Psoas muscle (tissue), 8 donors: ENCODE results near the gene COBL. TPM values are rescaled to one million over a fixed set of nuclear protein-coding genes. Genes with fewer than 3 reads are reported as not detected.
A peak's percentile ranks its signal among the peaks of the same experiment; 100 is the strongest.

ENCODE experiments used
- ATAC-seq, 4 donors: fragments of 200-7000 bp; cut with Tn5 transposase; one replicate each; pipeline ENCODE4 v1.9.1; 2020; ENCODE audit warnings: moderate library complexity in 3 of 4, mild to moderate bottlenecking in 2 of 4
- DNase-seq, 2 donors: peaks; one replicate each; pipeline ENCODE4 v3.0.0-alpha.2; 2020
- H3K27ac ChIP-seq: fragments of 200-600 bp; one replicate; pipeline ENCODE4 v1.8.0; 2022
- H3K27me3 ChIP-seq, 3 donors: fragments of 200-600 bp in 1 of 3; one replicate each; pipeline versions ENCODE4 v1.6.1 to v1.8.0; 2013 to 2022; ENCODE audit warnings: low read length in 2 of 3, mild to moderate bottlenecking in 2 of 3, moderate library complexity in 1 of 3; ENCODE audit not compliant: insufficient read depth in 3 of 3
- H3K36me3 ChIP-seq, 2 donors: fragments of 200-600 bp in 1 of 2; one replicate each; pipeline versions ENCODE4 v1.6.1 to v1.8.0; 2013 to 2022; ENCODE audit warnings: low read depth in 1 of 2, mild to moderate bottlenecking in 1 of 2, moderate library complexity in 1 of 2; ENCODE audit not compliant: insufficient read depth in 1 of 2
- H3K4me1 ChIP-seq: fragments of 200-600 bp; one replicate; pipeline ENCODE4 v1.8.0; 2022
- H3K4me3 ChIP-seq: fragments of 200-600 bp; one replicate; pipeline ENCODE4 v1.8.0; 2022; ENCODE audit warnings: mild to moderate bottlenecking
- H3K9me3 ChIP-seq: fragments of 200-600 bp; one replicate; pipeline ENCODE4 v1.8.0; 2022
- WGBS, 3 donors: extraction: QIAGEN DNeasy Blood & Tissue Kit; methylation state at CpG; one replicate each; pipeline versions ENCODE4 v1.1.6 to v1.1.7; 2013; 5-methylcytosine and 5-hydroxymethylcytosine counted together
- intact Hi-C, 2 donors: fragments of 100-400 bp; cut with DNase I; formaldehyde crosslinking; loops; one replicate each; pipeline versions ENCODE4 v1.11.0 to v1.14.2; 2022
- polyA plus RNA-seq, 3 donors: library from polyadenylated mRNA; stranded (reverse); fragments of 200-250 nt; gene quantifications; one replicate each; pipeline ENCODE4 v1.2.3, GENCODE V29; 2013
- total RNA-seq, 4 donors: library from RNA; stranded (reverse); fragmentation: NEBNext Ultra II Directional in 2 of 4; extraction: Animal tissue kit (Norgen Biotek cat#: 25700) in 2 of 4; gene quantifications; one replicate each; pipeline versions ENCODE4 v1.2.1 to v1.2.4, GENCODE V29; 2021 to 2023
- TF ChIP-seq, protein P1 (sequence below): fragments of 200-600 bp; IDR thresholded peaks from one replicate; pipeline ENCODE4 v1.8.0; 2022; ENCODE audit warnings: antibody characterized with exemption
- donor health status: healthy with polysubstance abuse.
- donor health status: DM: no; HTN: no; CAD: no; lungs with moderate emphysema.
- donor health status: Bipolar disorder and iron deficiency.
- donor health status: healthy.
- donor health status: DM: yes; HTN: yes; CAD: no.
- donor health status: DM: no; HTN: no; CAD: no.
- donor health status: DM: no; HTN: no; CAD: no.
- donor health status: DM: yes; HTN: yes; CAD: no.

Gene COBL
- total and polyA plus RNA-seq, 7 donors: 57.5 to 139 (median 115) TPM

DNA sequence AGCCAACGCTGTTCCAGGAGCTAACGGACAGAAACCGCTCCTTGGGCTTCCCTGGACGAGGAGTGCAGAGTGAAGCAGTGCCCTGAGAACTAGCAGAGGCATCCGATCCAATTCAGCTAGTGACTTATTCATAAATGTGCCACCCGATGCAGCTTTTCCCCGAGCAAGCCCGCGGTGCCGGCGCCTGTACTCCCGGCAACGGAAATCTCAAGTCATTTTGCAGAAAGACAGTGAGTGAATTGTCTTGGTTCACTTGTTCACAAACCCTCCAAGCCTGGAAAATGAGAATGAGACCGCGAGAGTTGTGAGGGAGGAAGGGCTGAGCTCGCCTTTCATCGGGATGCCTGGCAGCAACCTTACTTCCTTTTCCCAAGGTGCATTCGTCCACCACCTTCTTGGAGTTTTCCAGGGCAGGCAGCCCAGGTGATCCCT lies 87.5 kb downstream of the COBL start:
- WGBS, 3 donors: 33 to 60% (median 35%) methylated on average over 18 of the region's 18 CpGs
- Histone ChIP-seq H3K27ac (peak overlapping the region; percentile 71), H3K9me3 (no peaks in the 10 kb centered on the region), H3K36me3 (no peaks in the 10 kb centered on the region), H3K4me1 (peaks cover 47% of the 10 kb centered on the region), H3K27me3 (no peaks in the 10 kb centered on the region), H3K4me3 (peak overlapping the region; percentile 59)
- DNase-seq (no peak), ATAC-seq (peak; percentile 34 to 73 (median 46))
- intact Hi-C loops: loop anchor here (5.0 to 10.0 kb wide), 4 partner anchors 37 to 128 kb away; partner anchors contain the start of gene COBL (in 1 of the 2)
- TF ChIP-seq, protein P1, sequence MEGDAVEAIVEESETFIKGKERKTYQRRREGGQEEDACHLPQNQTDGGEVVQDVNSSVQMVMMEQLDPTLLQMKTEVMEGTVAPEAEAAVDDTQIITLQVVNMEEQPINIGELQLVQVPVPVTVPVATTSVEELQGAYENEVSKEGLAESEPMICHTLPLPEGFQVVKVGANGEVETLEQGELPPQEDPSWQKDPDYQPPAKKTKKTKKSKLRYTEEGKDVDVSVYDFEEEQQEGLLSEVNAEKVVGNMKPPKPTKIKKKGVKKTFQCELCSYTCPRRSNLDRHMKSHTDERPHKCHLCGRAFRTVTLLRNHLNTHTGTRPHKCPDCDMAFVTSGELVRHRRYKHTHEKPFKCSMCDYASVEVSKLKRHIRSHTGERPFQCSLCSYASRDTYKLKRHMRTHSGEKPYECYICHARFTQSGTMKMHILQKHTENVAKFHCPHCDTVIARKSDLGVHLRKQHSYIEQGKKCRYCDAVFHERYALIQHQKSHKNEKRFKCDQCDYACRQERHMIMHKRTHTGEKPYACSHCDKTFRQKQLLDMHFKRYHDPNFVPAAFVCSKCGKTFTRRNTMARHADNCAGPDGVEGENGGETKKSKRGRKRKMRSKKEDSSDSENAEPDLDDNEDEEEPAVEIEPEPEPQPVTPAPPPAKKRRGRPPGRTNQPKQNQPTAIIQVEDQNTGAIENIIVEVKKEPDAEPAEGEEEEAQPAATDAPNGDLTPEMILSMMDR: no peak

DNA sequence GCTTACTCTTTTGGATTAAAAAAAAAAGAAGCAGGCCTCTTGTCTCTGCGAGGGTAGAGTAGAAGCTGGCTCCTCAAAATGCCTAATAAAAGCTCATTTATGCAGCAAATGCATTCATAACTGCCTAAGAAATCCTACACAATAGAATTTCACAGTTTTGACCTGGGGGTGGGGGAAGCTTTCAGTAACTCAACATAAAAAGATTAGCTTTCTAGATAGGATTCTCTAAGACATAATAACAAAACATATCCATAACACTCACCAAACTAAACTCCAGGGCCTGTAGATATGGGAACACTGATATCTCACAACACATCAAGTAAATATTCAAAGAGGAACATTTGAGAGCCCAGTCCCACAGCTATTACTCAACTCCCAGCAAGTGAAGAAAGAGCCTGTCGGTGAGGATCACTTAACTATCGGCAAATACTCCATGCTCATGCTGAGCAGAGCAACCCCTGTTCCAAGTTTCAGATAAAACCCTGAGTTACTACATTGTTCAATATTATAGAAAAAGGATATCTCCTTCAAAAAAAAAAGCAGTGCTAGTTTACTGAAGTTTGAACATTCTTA lies 88.1 kb downstream of the COBL start:
- H3K27me3 ChIP-seq: no peaks in the 10 kb centered on the region
- peak overlapping the region; percentile 71 for H3K27ac ChIP-seq
- H3K4me3 ChIP-seq: peak overlapping the region; percentile 59
- ATAC-seq (peak; percentile 54 to 81 (median 62)), DNase-seq (no peak)
- no peaks in the 10 kb centered on the region for H3K36me3 ChIP-seq
- TF ChIP-seq, protein P1: no peak
- peaks cover 42% of the 10 kb centered on the region for H3K4me1 ChIP-seq
- intact Hi-C loops: loop anchor here (5.0 to 10.0 kb wide), 4 partner anchors 36 to 129 kb away; partner anchors contain the start of gene COBL (in 1 of the 2)
- H3K9me3 ChIP-seq: no peaks in the 10 kb centered on the region
- WGBS, 3 donors: 41 to 51% (median 42%) methylated on average over 3 of the region's 3 CpGs

DNA sequence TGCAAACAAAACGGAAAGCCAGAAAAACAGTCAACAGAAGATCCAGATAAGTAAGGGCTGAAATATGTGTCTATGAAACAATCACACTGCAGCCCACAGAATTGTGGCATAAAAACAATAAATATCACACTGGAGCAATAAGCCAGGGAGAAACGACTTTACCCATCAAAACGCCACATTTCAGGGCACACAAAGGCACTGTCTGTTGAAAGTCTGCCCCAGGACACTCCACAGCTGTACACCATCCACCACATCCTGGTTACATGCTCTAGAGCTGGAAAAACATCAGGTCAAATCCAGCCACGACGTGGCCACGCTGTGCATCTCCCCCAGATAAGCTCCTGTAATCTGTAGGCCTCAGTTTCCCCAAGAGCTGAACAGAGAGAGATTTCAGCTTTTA lies 88.7 kb downstream of the COBL start:
- 70 to 81% (median 80%) methylated on average over 6 of the region's 6 CpGs for WGBS, 3 donors
- DNase-seq: no peak
- H3K4me1 ChIP-seq: peaks cover 40% of the 10 kb centered on the region

DNA sequence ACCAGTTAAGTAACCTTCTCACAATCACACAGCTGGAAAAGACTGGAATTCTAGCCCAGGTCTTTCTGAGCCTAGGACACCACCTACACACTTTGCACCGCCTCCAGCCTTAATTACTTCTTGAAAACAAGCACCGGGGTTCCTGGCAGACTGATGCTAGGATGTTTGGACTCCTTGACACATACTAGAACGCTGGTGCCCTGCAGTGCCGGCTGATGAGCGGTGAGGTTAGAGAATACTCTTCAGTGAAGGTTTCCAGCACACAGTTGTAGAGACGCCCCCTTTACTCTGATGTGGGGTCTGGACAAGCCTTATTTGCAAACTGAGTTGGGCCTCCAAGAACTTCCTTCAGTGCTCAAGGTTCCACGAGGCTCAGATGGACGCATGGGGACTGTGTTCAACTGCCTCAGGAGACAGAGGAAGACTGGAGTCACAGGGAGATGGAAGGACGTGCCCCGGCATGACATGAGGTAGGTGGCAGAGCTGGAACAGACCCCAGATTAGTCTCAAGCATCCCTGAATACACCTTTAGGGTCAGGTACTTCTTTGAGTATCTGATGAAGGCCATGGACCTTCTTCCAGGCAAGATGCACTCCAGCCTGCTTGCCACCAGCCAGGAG lies 89.6 kb downstream of the COBL start:
- Histone ChIP-seq H3K9me3 (no peaks in the 10 kb centered on the region), H3K4me3 (no peak overlapping the region), H3K27me3 (no peaks in the 10 kb centered on the region), H3K36me3 (no peaks in the 10 kb centered on the region), H3K27ac (peak overlapping the region; percentile 4), H3K4me1 (peaks cover 40% of the 10 kb centered on the region)
- DNase-seq: no peak
- TF ChIP-seq, protein P1: no peak
- intact Hi-C loops: loop anchor here (5.0 to 10.0 kb wide), 4 partner anchors 35 to 130 kb away; partner anchors contain the start of gene COBL (in 1 of the 2)
- WGBS, 3 donors: 83 to 85% (median 84%) methylated on average over 10 of the region's 10 CpGs
- no peak for ATAC-seq

More for the DNA sequence above, 88.7 kb downstream of the COBL start:
- Histone ChIP-seq H3K4me3 (no peak overlapping the region), H3K9me3 (no peaks in the 10 kb centered on the region), H3K27ac (peak overlapping the region; percentile 71), H3K27me3 (no peaks in the 10 kb centered on the region), H3K36me3 (no peaks in the 10 kb centered on the region)
- ATAC-seq: no peak
- intact Hi-C loops: loop anchor here (5.0 to 10.0 kb wide), 4 partner anchors 36 to 129 kb away; partner anchors contain the start of gene COBL (in 1 of the 2)
- TF ChIP-seq, protein P1: no peak
